Activated CD4-positive, CD25-positive, alpha-beta regulatory T cell (primary cell): ENCODE measurements around the gene SLCO3A1.

Experiments used
- DNase-seq, 4 experiments: peaks; one replicate each; lab custom pipeline; 2025; lab: John Stamatoyannopoulos, UW

SLCO3A1 gene

GRCh38 chr15:91912336-91912735 lies 58.8 kb downstream of the SLCO3A1 start:
- no peak for DNase-seq

GRCh38 chr15:91913560-91913959 lies 60.1 kb downstream of the SLCO3A1 start:
- DNase-seq: no peak

- no peak for DNase-seq
Observed at GRCh38 chr15:91915576-91915975, 62.1 kb downstream of the SLCO3A1 start.

GRCh38 chr15:91916051-91916450 lies 62.5 kb downstream of the SLCO3A1 start:
- DNase-seq: no peak

GRCh38 chr15:91917686-91918360 lies 64.3 kb downstream of the SLCO3A1 start:
- DNase-seq: no peak

GRCh38 chr15:91919014-91919534 lies 65.6 kb downstream of the SLCO3A1 start:
- no peak for DNase-seq

- DNase-seq: no peak
Observed at GRCh38 chr15:91921188-91921842, 67.8 kb downstream of the SLCO3A1 start.

- no peak for DNase-seq
Observed at GRCh38 chr15:91921843-91922198, 68.3 kb downstream of the SLCO3A1 start.

GRCh38 chr15:91922646-91923547 lies 69.4 kb downstream of the SLCO3A1 start:
- no peak for DNase-seq

- no peak for DNase-seq
Observed at GRCh38 chr15:91924183-91924582, 70.7 kb downstream of the SLCO3A1 start.

GRCh38 chr15:91924837-91925495 lies 71.5 kb downstream of the SLCO3A1 start:
- DNase-seq: no peak

GRCh38 chr15:91925794-91926193 lies 72.3 kb downstream of the SLCO3A1 start:
- no peak for DNase-seq

GRCh38 chr15:91926908-91927270 lies 73.4 kb downstream of the SLCO3A1 start:
- DNase-seq: no peak

- DNase-seq: no peak
Observed at GRCh38 chr15:91927585-91927984, 74.1 kb downstream of the SLCO3A1 start.

GRCh38 chr15:91928675-91929074 lies 75.2 kb downstream of the SLCO3A1 start:
- no peak for DNase-seq

GRCh38 chr15:91929509-91929908 lies 76.0 kb downstream of the SLCO3A1 start:
- no peak for DNase-seq

- DNase-seq: no peak
Observed at GRCh38 chr15:91930092-91930491, 76.6 kb downstream of the SLCO3A1 start.

- DNase-seq: no peak
Observed at GRCh38 chr15:91936182-91936775, 82.8 kb downstream of the SLCO3A1 start.

GRCh38 chr15:91936927-91937326 lies 83.4 kb downstream of the SLCO3A1 start:
- DNase-seq: no peak

- DNase-seq: no peak
Observed at GRCh38 chr15:91938136-91938535, 84.6 kb downstream of the SLCO3A1 start.

- no peak for DNase-seq
Observed at GRCh38 chr15:91939403-91939831, 85.9 kb downstream of the SLCO3A1 start.
